Trophoblast cell (in vitro differentiated cells and primary cell): ENCODE results near the gene SDHAF1.
A peak's percentile ranks its signal among the peaks of the same experiment; 100 is the strongest.

Experiments
- DNase-seq, 2 donors: peaks; one replicate each; pipeline ENCODE4 v3.0.0-alpha.2; 2016
- H2AFZ ChIP-seq: 2 replicates; pipeline ENCODE4 v1.6.1; 2013; ENCODE audit warnings: low read length, moderate library complexity, mild to moderate bottlenecking; ENCODE audit not compliant: insufficient read depth, poor library complexity
- H2AK5ac ChIP-seq: 2 replicates; pipeline ENCODE4 v1.6.1; 2013; ENCODE audit warnings: mild to moderate bottlenecking, low read length
- H2BK120ac ChIP-seq: 2 replicates; pipeline ENCODE4 v1.6.1; 2013; ENCODE audit warnings: low read length, mild to moderate bottlenecking, moderate library complexity; ENCODE audit not compliant: insufficient read depth, poor library complexity
- H2BK12ac ChIP-seq: 2 replicates; pipeline ENCODE4 v1.6.1; 2013; ENCODE audit warnings: mild to moderate bottlenecking, low read length, moderate library complexity
- H2BK5ac ChIP-seq: 2 replicates; pipeline ENCODE4 v1.6.1; 2013; ENCODE audit warnings: low read length, low read depth, moderate library complexity, mild to moderate bottlenecking; ENCODE audit not compliant: poor library complexity
- H3K14ac ChIP-seq: 2 replicates; pipeline ENCODE4 v1.6.1; 2013; ENCODE audit warnings: mild to moderate bottlenecking, low read length
- H3K18ac ChIP-seq: 2 replicates; pipeline ENCODE4 v1.6.1; 2013; ENCODE audit warnings: mild to moderate bottlenecking, low read length
- H3K23ac ChIP-seq: 2 replicates; pipeline ENCODE4 v1.6.1; 2013; ENCODE audit warnings: low read length
- H3K27ac ChIP-seq: 2 replicates; pipeline ENCODE4 v1.5.1; 2013; ENCODE audit warnings: low read depth, mild to moderate bottlenecking, inconsistent platforms, low read length, moderate library complexity
- H3K27me3 ChIP-seq: 2 replicates; pipeline ENCODE4 v1.6.1; 2013; ENCODE audit warnings: inconsistent platforms, mild to moderate bottlenecking, low read length, moderate library complexity; ENCODE audit not compliant: insufficient read depth
- H3K36me3 ChIP-seq, 2 experiments: 1 replicate in 1 of 2; 2 replicates in 1 of 2; pipeline ENCODE4 v1.6.1; 2013; ENCODE audit warnings: low read length in 2 of 2, mild to moderate bottlenecking in 2 of 2, moderate library complexity in 1 of 2; ENCODE audit not compliant: insufficient read depth in 2 of 2, control insufficient read depth in 1 of 2
- H3K4ac ChIP-seq: 2 replicates; pipeline ENCODE4 v1.6.1; 2013; ENCODE audit warnings: low read depth, mild to moderate bottlenecking, low read length, moderate library complexity
- H3K4me1 ChIP-seq, 2 experiments: 1 replicate in 1 of 2; 2 replicates in 1 of 2; pipeline ENCODE4 v1.6.1; 2013; ENCODE audit warnings: low read length in 2 of 2, mild to moderate bottlenecking in 2 of 2, moderate library complexity in 1 of 2; ENCODE audit not compliant: insufficient read depth in 2 of 2, control insufficient read depth in 1 of 2
- H3K4me2 ChIP-seq: 2 replicates; pipeline ENCODE4 v1.6.1; 2013; ENCODE audit warnings: inconsistent platforms, mild to moderate bottlenecking, low read length, moderate library complexity
- H3K4me3 ChIP-seq: 2 replicates; pipeline ENCODE4 v1.5.1; 2013; ENCODE audit warnings: mild to moderate bottlenecking, low read depth, low read length, inconsistent platforms
- H3K79me1 ChIP-seq: one replicate; pipeline ENCODE4 v1.6.1; 2013; ENCODE audit warnings: low read length
- H3K79me2 ChIP-seq: 2 replicates; pipeline ENCODE4 v1.6.1; 2013; ENCODE audit warnings: low read length, mild to moderate bottlenecking; ENCODE audit not compliant: control insufficient read depth, insufficient read depth, poor library complexity
- H3K9ac ChIP-seq: 2 replicates; pipeline ENCODE4 v1.6.1; 2013; ENCODE audit warnings: mild to moderate bottlenecking, low read length
- H3K9me3 ChIP-seq: 2 replicates; pipeline ENCODE4 v1.6.1; 2013; ENCODE audit warnings: low read depth, mild to moderate bottlenecking, control low read depth, inconsistent platforms, low read length; ENCODE audit not compliant: insufficient read depth
- H4K12ac ChIP-seq: 2 replicates; pipeline ENCODE4 v1.6.1; 2013; ENCODE audit warnings: low read depth, mild to moderate bottlenecking, low read length, moderate library complexity
- H4K8ac ChIP-seq: 2 replicates; pipeline ENCODE4 v1.6.1; 2013; ENCODE audit warnings: low read depth, mild to moderate bottlenecking, low read length, moderate library complexity
- H4K91ac ChIP-seq: one replicate; pipeline ENCODE4 v1.6.1; 2013; ENCODE audit warnings: low read depth, mild to moderate bottlenecking, low read length, moderate library complexity
- WGBS: extraction: QIAGEN DNeasy Blood & Tissue Kit; methylation state at CpG from one replicate; pipeline ENCODE4 v1.1.7; 2013; ENCODE audit warnings: missing lambda C conversion rate; ENCODE audit not compliant: insufficient read length, insufficient coverage; ENCODE audit errors: extremely low coverage; 5-methylcytosine and 5-hydroxymethylcytosine counted together

The SDHAF1 gene

GRCh38 chr19:36026091-36026876, 31.3 kb downstream of the SDHAF1 start:
- Histone ChIP-seq H2BK5ac (no peak overlapping the region), H2BK12ac (no peak overlapping the region)

GRCh38 chr19:36027696-36028095, 32.7 kb downstream of the SDHAF1 start:
- H3K14ac ChIP-seq, result no peak overlapping the region
- no peaks in the 10 kb centered on the region for H3K27me3 ChIP-seq
- DNase-seq, result no peak
- H3K79me1 ChIP-seq, result peaks cover 2% of the 10 kb centered on the region
- no peak overlapping the region for H4K12ac ChIP-seq
- no peaks in the 10 kb centered on the region for H3K79me2 ChIP-seq
- H3K9me3 ChIP-seq, result no peaks in the 10 kb centered on the region
- no peak overlapping the region for H2BK5ac ChIP-seq
- no peak overlapping the region for H3K23ac ChIP-seq
- no peak overlapping the region for H3K18ac ChIP-seq
- no peak overlapping the region for H3K27ac ChIP-seq
- H3K4me3 ChIP-seq, result no peak overlapping the region
- peaks cover 0 to 7% of the 10 kb centered on the region in 2 experiments for H3K4me1 ChIP-seq
- H2BK120ac ChIP-seq, result no peak overlapping the region
- H4K91ac ChIP-seq, result no peak overlapping the region
- WGBS, result no CpG with 5 or more reads among the region's 6 CpGs
- H3K4me2 ChIP-seq, result no peak overlapping the region
- H4K8ac ChIP-seq, result no peak overlapping the region
- H2AFZ ChIP-seq, result no peak overlapping the region
- H3K4ac ChIP-seq, result no peak overlapping the region
- no peak overlapping the region for H3K9ac ChIP-seq
- peaks cover 18 to 21% of the 10 kb centered on the region in 2 experiments for H3K36me3 ChIP-seq
- no peak overlapping the region for H2AK5ac ChIP-seq
- H2BK12ac ChIP-seq, result no peak overlapping the region

More at GRCh38 chr19:36026091-36026876, 31.3 kb downstream of the SDHAF1 start:
- H3K79me1 ChIP-seq, result no peaks in the 10 kb centered on the region
- H3K14ac ChIP-seq, result no peak overlapping the region
- no peak for DNase-seq
- H3K4ac ChIP-seq, result no peak overlapping the region
- no peak overlapping the region for H3K27ac ChIP-seq
- H2AK5ac ChIP-seq, result no peak overlapping the region
- H3K4me3 ChIP-seq, result peak overlapping the region; percentile 13
- H3K23ac ChIP-seq, result no peak overlapping the region
- H3K18ac ChIP-seq, result no peak overlapping the region
- no peak overlapping the region for H3K4me2 ChIP-seq
- WGBS, result no CpG with 5 or more reads among the region's 49 CpGs
- peaks cover 20 to 25% of the 10 kb centered on the region in 2 experiments for H3K36me3 ChIP-seq
- no peaks in the 10 kb centered on the region for H3K79me2 ChIP-seq
- H4K8ac ChIP-seq, result no peak overlapping the region
- no peaks in the 10 kb centered on the region for H3K27me3 ChIP-seq
- H2AFZ ChIP-seq, result no peak overlapping the region
- no peak overlapping the region for H4K12ac ChIP-seq
- H2BK120ac ChIP-seq, result no peak overlapping the region
- H4K91ac ChIP-seq, result no peak overlapping the region
- no peaks in the 10 kb centered on the region for H3K4me1 ChIP-seq
- H3K9ac ChIP-seq, result no peak overlapping the region
- H3K9me3 ChIP-seq, result no peaks in the 10 kb centered on the region

GRCh38 chr19:36028313-36029041, 33.5 kb downstream of the SDHAF1 start:
- H2AK5ac ChIP-seq, result no peak overlapping the region
- peaks cover 16 to 18% of the 10 kb centered on the region in 2 experiments for H3K36me3 ChIP-seq
- no CpG with 5 or more reads among the region's 10 CpGs for WGBS
- H3K18ac ChIP-seq, result no peak overlapping the region
- H3K27me3 ChIP-seq, result no peaks in the 10 kb centered on the region
- no peak overlapping the region for H2BK5ac ChIP-seq
- H3K4ac ChIP-seq, result no peak overlapping the region
- no peak overlapping the region for H3K23ac ChIP-seq
- H4K8ac ChIP-seq, result no peak overlapping the region
- no peak overlapping the region for H2BK12ac ChIP-seq
- H3K4me1 ChIP-seq, result peaks cover 2 to 11% of the 10 kb centered on the region in 2 experiments
- DNase-seq, result no peak
- H3K79me1 ChIP-seq, result peaks cover 2% of the 10 kb centered on the region
- no peak overlapping the region for H2AFZ ChIP-seq
- H3K14ac ChIP-seq, result no peak overlapping the region
- no peak overlapping the region for H4K12ac ChIP-seq
- peak overlapping the region; percentile 12 for H3K9ac ChIP-seq
- H3K79me2 ChIP-seq, result no peaks in the 10 kb centered on the region
- no peak overlapping the region for H2BK120ac ChIP-seq
- H3K4me2 ChIP-seq, result no peak overlapping the region
- no peak overlapping the region for H3K4me3 ChIP-seq
- no peaks in the 10 kb centered on the region for H3K9me3 ChIP-seq
- H3K27ac ChIP-seq, result no peak overlapping the region
- H4K91ac ChIP-seq, result no peak overlapping the region

DNA sequence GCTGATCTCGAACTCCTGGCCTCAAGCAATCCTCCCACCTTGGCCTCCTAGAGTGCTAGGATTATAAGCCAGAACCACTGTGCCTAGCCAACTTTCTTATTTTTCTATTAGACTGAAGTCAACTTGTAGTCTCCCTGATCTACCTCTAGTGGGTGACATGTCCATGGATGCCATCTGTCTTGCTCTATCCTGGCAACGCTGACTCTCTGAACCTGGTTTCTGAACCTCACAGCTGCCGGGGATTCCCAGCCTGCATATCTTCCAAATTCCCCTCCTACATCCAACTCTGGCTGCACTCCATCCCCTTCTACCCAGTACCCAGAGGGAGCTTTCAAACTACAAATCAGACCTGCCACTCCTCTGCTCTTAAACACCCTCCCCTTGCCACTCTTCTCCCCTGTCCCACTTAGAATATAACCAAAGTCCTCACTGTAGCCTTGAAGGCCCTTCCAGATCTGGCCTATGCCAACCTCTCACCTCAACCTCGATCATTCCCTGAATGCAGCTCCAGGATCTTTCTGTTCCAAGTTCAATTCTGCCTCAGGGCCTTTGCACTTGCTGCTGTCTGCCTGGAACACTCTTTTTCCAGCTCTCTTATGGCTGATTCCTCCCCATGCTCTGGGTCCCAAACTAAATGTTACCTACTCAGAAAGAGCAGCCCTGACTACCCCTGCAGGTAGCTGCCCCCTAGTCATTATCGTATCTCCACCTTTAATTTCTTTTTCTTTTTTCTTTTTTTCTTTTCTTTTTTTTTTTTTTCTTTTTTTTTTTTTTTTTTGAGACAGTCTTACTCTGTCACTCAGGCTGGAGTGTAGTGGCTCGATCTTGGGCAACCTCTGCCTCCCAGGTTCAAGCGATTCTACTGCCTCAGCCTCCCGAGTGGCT, 35.5 kb downstream of the SDHAF1 start:
- Histone ChIP-seq H3K79me1 (peaks cover 2% of the 10 kb centered on the region), H3K23ac (no peak overlapping the region), H3K79me2 (no peaks in the 10 kb centered on the region), H3K4ac (no peak overlapping the region), H2AK5ac (no peak overlapping the region), H3K4me3 (no peak overlapping the region), H3K36me3 (peaks cover 8 to 10% of the 10 kb centered on the region in 2 experiments), H3K27me3 (no peaks in the 10 kb centered on the region), H4K12ac (no peak overlapping the region), H3K9me3 (no peaks in the 10 kb centered on the region), H4K91ac (no peak overlapping the region), H3K14ac (no peak overlapping the region), H3K9ac (no peak overlapping the region), H3K4me2 (no peak overlapping the region), H3K4me1 (peaks cover 2 to 12% of the 10 kb centered on the region in 2 experiments), H4K8ac (no peak overlapping the region), H2BK5ac (no peak overlapping the region), H3K27ac (no peak overlapping the region), H2BK120ac (no peak overlapping the region), H2AFZ (no peak overlapping the region), H3K18ac (no peak overlapping the region), H2BK12ac (no peak overlapping the region)
- no CpG with 5 or more reads among the region's 8 CpGs for WGBS
- DNase-seq, result peak; percentile 6 to 47
